Right cardiac atrium (tissue), 5 donors: ENCODE results near the gene HDAC7. TPM values are rescaled to one million over a fixed set of nuclear protein-coding genes. Genes with fewer than 3 reads are reported as not detected.

Source experiments
- ATAC-seq, 2 donors: fragments of 200-7000 bp; cut with Tn5 transposase; one replicate each; pipeline versions ENCODE4 v1.8.0 to v1.9.1; 2020; ENCODE audit warnings: moderate library complexity in 2 of 2, mild to moderate bottlenecking in 1 of 2
- DNase-seq, 3 donors: peaks; one replicate each; pipeline ENCODE4 v3.0.0-alpha.2; 2020
- H3K27ac ChIP-seq: one replicate; pipeline ENCODE4 v1.5.1; 2013; ENCODE audit warnings: mild to moderate bottlenecking, low read length, control low read depth, moderate library complexity
- H3K27me3 ChIP-seq: one replicate; pipeline ENCODE4 v1.6.1; 2013; ENCODE audit not compliant: control insufficient read depth, insufficient read depth
- H3K4me1 ChIP-seq: one replicate; pipeline ENCODE4 v1.6.1; 2013; ENCODE audit warnings: low read length; ENCODE audit not compliant: control insufficient read depth, insufficient read depth
- H3K4me3 ChIP-seq: one replicate; pipeline ENCODE4 v1.5.1; 2013; ENCODE audit warnings: low read length, control low read depth
- H3K9me3 ChIP-seq: one replicate; pipeline ENCODE4 v1.6.1; 2013; ENCODE audit warnings: low read length; ENCODE audit not compliant: control insufficient read depth
- WGBS: extraction: QIAGEN DNeasy Blood & Tissue Kit; methylation state at CpG from one replicate; pipeline ENCODE4 v1.1.7; 2013; 5-methylcytosine and 5-hydroxymethylcytosine counted together
- intact Hi-C, 4 donors: fragments of 100-400 bp; cut with DNase I; formaldehyde crosslinking; loops; one replicate each; pipeline versions ENCODE4 v1.11.0 to v1.14.0; 2022 to 2023
- polyA plus RNA-seq: library from polyadenylated mRNA; stranded (reverse); fragments of 200-250 nt; gene quantifications from one replicate; pipeline ENCODE4 v1.2.3, GENCODE V29; 2013
- total RNA-seq, 4 donors: library from RNA; stranded (reverse); fragmentation: NEBNext Ultra II Directional; extraction: Animal tissue kit (Norgen Biotek cat#: 25700); gene quantifications; one replicate each; pipeline ENCODE4 v1.2.1, GENCODE V29; 2021
- donor health status: healthy with polysubstance abuse.
- donor health status: DM: no; HTN: yes; CAD: no.
- donor health status: DM: no; HTN: no; CAD: no.
- donor health status: DM: no; HTN: yes; CAD: no; lungs with severe emphysema.
- donor health status: DM: yes; HTN: yes; CAD: no.

Gene HDAC7
- total and polyA plus RNA-seq, 5 donors = 38.0 to 60.1 (median 49.7) TPM

DNA sequence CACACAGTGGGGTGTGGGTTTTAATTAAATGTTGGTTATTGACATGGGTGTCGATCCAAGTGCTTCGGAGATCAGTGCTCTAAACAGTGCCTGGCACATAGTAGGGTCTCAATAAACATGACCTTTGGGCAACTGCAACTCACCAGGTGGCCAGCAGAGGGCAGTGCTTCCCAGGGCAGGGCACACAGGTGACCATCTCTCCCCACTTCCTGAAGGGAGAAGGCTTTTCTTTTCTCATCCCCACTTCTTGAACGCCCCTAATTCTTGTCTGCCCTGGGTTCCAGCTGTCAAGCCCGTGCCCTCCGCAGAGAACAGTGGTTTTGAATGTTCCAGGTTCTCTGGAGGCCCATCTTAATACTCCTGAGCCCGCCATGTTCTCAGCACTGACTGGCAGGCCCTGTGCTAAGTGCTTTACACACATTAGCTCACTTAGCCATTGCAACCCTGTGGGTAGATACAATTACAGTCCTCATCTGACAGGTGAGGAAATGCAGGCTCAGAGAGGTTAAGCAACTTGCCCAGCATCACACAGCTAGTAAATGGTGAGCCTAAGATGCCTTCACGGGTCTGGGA lies 77.4 kb downstream of the HDAC7 start:
- no peaks in the 10 kb centered on the region for H3K9me3 ChIP-seq
- DNase-seq (peak in 1 of 3 donors; percentile 75), ATAC-seq (no peak)
- WGBS = 81% methylated on average over 7 of the region's 7 CpGs
- H3K4me1 ChIP-seq = peaks cover 21% of the 10 kb centered on the region
- no peak overlapping the region for H3K4me3 ChIP-seq
- intact Hi-C loops = no loop called here
- no peaks in the 10 kb centered on the region for H3K27me3 ChIP-seq
- H3K27ac ChIP-seq = no peak overlapping the region

DNA sequence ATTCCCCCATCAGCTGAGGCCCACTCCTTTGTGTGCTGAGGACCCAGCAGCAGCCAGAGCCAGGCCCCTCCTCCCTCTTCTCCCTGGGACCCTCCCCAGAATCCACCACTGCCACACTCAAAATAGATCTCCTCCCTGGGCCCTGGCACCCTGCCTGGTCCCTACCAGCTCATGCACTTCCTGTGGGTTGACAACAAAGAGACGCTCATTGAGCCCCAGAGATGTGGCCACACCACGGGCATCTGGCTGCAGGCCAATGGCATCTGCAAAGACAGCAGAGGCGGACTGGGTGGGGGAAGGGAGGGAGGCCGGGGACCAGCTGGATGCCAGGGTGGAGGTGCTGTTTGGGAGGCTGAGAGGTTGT lies 78.4 kb downstream of the HDAC7 start:
- intact Hi-C loops = no loop called here
- 26% methylated on average over 4 of the region's 4 CpGs for WGBS
- DNase-seq = peak; percentile 76 to 93 (median 93)
- Histone ChIP-seq H3K9me3 (no peaks in the 10 kb centered on the region), H3K4me3 (no peak overlapping the region), H3K27ac (peak overlapping the region; percentile 33), H3K4me1 (peaks cover 29% of the 10 kb centered on the region), H3K27me3 (no peaks in the 10 kb centered on the region)
- no peak for ATAC-seq

DNA sequence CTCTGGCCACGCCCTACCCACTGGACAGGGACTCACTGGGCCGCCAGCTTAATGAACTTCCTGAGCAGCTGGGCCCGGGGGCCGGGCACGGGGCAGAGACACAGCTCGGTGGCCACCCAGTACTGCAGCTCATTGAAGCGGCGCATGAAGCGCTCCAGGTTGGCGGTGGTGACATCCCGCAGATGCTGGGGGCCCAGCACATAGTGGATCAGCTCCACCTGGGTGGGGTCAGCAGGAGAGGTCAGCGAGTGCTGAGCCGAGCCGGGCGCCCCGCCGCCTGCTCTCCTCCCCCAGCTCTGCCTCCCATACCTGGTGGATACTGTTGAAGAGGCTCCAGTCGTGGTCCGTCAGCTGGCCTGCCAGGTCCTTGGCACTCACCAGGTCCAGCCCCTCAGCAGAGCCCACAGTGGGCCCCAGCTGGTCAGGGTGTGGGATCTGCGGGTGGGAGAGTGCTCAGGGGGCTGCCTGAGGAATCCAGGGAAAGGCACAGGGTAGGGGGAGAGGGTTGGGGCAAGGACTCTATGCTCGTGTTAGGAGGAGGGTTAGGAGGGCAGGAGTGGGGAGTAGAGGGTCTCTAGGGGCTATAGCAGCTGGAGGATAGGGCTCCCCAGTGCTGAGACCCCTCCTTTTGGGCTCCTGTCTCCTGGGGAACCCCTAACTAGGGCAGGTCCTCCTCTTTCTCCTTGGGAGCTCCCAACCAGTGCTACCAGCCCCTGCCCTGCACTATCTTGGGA lies 78.9 kb downstream of the HDAC7 start:
- intact Hi-C loops = no loop called here
- Histone ChIP-seq H3K27ac (peak overlapping the region; percentile 33), H3K4me3 (no peak overlapping the region), H3K9me3 (no peaks in the 10 kb centered on the region), H3K27me3 (no peaks in the 10 kb centered on the region), H3K4me1 (peaks cover 35% of the 10 kb centered on the region)
- DNase-seq (peak in 2 of 3 donors; percentile 28 to 64), ATAC-seq (no peak)
- WGBS = 68% methylated on average over 21 of the region's 21 CpGs

DNA sequence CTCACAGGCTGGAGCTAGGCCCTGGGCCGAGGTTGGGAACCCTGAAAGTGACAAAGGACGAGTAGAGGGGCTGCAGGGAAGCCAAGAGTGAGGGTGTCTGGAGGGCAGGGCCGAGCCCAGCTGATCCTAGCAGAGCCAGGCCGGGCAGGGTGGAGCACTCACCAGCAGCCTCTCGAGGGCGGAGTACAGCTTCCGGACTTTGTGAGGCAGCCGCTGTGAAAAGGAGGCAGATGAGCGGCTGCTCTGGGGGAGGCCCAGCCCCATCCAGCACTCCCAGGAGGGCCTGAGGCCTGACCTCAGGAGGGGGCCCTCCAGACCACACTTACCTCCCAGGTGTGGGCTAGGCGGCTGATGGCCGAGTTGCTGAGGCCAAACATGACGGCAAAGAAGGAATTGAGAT lies 79.7 kb downstream of the HDAC7 start:
- Histone ChIP-seq H3K27me3 (no peaks in the 10 kb centered on the region), H3K9me3 (no peaks in the 10 kb centered on the region), H3K4me1 (peaks cover 40% of the 10 kb centered on the region), H3K4me3 (no peak overlapping the region), H3K27ac (peak overlapping the region; percentile 4)
- ATAC-seq (peak in 1 of 2 donors; percentile 52), DNase-seq (peak; percentile 73 to 86 (median 77))
- intact Hi-C loops = no loop called here
- 68% methylated on average over 12 of the region's 12 CpGs for WGBS

DNA sequence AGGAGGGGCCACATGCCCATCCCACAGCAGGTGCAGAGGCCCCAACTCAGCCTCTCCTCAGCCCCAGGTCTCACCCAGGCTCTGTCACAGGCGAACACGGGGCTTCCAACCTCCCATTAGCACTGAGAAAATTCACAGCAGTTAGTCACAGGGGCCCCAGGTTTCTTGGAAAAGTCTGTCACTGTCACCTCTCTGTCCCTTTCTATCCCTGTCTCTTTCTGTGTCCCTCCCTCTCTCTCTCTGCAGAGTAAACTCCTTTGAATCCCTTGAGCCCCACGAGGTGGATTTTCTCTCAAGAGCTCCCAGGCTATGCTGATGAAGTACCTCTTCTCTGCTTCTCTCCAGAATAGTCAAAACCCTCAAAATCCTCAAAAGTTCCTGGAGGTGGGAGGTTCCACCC lies 80.4 kb downstream of the HDAC7 start:
- ATAC-seq = no peak
- 80% methylated on average over 3 of the region's 3 CpGs for WGBS
- no peak overlapping the region for H3K27ac ChIP-seq
- DNase-seq = no peak
- no peaks in the 10 kb centered on the region for H3K9me3 ChIP-seq
- H3K27me3 ChIP-seq = no peaks in the 10 kb centered on the region
- H3K4me3 ChIP-seq = no peak overlapping the region
- H3K4me1 ChIP-seq = peaks cover 44% of the 10 kb centered on the region
- intact Hi-C loops = no loop called here

DNA sequence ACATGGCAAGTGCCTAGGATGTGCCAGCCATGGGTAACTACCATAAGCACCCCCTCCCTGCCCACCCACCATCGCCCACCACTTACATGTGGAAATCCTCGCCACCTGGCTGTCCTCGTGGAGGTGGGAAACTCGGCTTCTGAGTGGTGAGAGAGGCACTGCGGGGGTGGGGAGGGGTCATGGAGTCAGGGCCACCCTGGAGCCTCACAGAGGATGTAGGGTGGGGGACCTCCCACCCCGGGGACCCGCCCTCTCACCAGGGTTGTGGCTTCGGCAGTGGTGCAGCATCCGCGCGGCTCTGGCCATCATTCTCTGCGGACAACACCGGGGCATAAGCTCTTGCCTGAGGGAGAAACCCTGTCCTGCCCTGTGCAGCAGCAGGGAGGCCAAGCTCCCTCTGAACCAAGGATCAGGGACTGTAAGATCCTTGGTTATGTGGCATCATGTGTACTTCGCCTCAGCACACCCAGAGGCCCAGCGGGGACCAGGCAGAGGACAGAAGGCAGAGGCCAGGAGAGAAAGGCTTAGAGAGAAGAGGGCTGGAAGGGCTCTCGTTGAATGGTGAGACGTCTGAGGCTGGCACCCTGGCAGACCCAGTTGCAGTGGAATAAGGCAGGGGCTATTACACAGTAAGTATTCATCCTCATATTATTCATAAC lies 81.6 kb downstream of the HDAC7 start:
- peak overlapping the region; percentile 82 for H3K27ac ChIP-seq
- peaks cover 44% of the 10 kb centered on the region for H3K4me1 ChIP-seq
- H3K9me3 ChIP-seq = no peaks in the 10 kb centered on the region
- 75% methylated on average over 17 of the region's 17 CpGs for WGBS
- intact Hi-C loops = no loop called here
- no peak overlapping the region for H3K4me3 ChIP-seq
- no peaks in the 10 kb centered on the region for H3K27me3 ChIP-seq
- ATAC-seq = no peak
- DNase-seq = peak in 2 of 3 donors; percentile 67 to 76

DNA sequence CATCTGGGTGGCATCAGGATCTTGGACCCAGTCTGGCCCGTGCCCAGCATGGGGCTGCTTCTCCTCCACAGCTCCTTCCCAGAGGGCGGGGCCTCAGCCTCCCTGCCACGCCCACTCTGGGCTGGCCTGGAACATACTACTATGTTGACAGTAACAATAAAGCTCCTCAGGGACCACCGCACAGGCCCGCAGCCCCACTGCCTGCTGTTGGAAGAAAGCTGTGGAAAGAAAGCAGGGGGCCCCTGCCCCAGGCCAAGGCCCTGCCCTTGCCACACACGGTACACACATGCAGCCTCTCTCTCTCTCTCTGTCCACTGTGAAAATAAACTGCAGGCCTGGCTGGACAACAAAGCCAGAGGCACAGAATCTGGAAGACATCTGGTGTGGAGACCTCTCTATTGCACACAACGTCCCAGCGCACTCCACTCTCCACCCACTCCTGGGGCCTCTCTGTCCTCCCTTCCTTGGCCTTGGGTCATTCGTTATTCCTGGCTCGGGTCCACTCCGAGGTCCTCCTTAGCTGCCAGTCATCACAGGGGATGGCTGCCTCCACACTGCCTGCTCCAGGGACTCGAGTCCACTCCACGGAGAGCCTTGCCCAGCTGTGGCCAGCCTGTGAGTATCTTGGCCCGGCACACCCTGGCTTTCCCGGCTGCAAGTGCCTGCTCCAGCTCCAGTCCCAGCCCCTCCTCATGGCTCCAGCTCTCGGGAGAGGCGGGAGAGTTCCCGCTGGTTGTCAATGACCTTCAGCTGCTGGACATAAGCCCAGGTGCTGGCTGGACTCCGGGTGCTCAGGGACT lies 82.6 kb downstream of the HDAC7 start:
- ATAC-seq = peak; percentile 87 to 90
- intact Hi-C loops = no loop called here
- Histone ChIP-seq H3K9me3 (no peaks in the 10 kb centered on the region), H3K27me3 (no peaks in the 10 kb centered on the region), H3K4me1 (peaks cover 44% of the 10 kb centered on the region), H3K27ac (peak overlapping the region; percentile 82), H3K4me3 (no peak overlapping the region)
- DNase-seq = peak; percentile 94 to 98 (median 96)
- 17% methylated on average over 19 of the region's 19 CpGs for WGBS

DNA sequence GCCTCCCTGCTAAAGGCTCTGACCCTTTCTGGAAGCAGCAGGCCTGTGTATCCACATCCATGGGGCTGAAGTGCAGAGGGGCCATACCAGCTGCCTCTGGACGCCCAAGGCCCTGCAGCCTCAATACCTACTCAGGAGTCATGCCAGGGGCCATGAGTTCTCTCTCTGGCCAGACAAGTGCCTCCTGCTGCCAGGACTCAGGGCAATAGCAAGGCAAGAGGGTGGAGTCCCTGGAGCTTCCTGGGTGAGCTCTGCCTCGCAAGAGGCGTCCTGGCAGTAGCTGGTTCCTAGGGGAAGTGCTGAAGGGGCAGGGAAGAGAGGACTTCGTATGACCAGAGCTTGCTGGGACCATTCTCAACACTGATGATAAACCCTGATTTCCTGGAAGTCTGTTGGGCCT lies 83.5 kb downstream of the HDAC7 start:
- DNase-seq = peak in 2 of 3 donors; percentile 68 to 79
- WGBS = 37% methylated on average over 4 of the region's 4 CpGs
- H3K9me3 ChIP-seq = no peaks in the 10 kb centered on the region
- no peak for ATAC-seq
- no peaks in the 10 kb centered on the region for H3K27me3 ChIP-seq
- H3K4me1 ChIP-seq = peaks cover 41% of the 10 kb centered on the region
- no peak overlapping the region for H3K4me3 ChIP-seq
- H3K27ac ChIP-seq = peak overlapping the region; percentile 82
- intact Hi-C loops = no loop called here

DNA sequence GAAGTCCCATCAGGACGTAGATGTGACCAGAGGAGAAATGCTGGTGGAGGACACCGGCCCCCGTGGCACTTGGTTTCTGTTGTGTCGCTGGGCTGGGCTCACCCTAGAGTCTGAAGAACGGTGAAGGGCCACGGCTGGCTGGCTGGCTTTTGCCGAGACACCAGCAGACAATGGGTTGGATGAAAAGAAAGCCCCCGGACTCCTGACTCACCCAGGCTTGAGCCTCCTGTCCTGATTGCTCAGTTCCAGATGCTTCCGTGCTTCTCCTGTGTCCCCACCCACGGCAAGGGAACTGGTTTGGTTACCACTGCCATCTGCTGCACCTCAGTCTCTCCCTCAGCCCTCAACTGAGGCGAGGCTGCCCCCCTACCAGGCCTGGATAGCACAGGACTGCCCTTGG lies 84.1 kb downstream of the HDAC7 start:
- intact Hi-C loops = no loop called here
- WGBS = 78% methylated on average over 11 of the region's 11 CpGs
- DNase-seq = no peak
- Histone ChIP-seq H3K4me1 (peaks cover 36% of the 10 kb centered on the region), H3K4me3 (no peak overlapping the region), H3K9me3 (no peaks in the 10 kb centered on the region), H3K27ac (peak overlapping the region; percentile 82), H3K27me3 (no peaks in the 10 kb centered on the region)
- no peak for ATAC-seq

DNA sequence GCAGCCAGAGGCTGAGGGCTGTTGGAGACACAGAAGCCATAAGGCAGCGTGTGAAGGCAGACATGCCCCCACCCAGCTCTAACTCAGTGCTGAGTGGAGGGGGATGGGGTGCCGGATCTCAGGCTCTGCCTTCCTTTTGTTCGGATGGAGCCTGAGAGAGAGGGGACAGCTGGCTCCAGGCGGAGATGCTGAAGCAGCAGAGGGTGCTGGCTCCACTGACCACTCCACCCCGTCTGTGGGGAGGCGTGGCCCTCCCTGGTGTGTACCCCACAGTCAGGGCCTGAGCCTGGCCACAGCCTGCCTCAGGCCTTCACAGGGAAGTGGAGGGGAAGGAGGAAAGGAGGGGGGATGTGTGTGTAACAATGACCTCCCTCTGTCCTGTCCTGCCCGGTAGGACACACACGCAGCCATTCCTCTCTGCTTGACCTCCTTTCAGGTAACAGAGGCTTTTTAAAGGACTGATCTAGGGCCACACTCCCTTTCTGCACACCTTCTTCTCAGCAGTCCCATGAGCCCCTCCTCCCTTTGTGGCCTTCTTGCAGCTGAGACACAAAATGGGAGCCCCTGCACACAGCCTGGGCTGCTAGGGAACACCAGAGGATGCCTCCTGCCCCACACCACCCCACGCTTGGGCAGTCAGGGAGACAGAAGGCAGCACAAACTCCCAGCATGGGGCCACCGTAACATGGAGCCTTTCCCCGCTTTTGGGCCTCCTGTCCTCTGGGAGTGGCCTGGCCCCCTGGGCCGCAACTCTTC lies 84.8 kb downstream of the HDAC7 start:
- ATAC-seq = no peak
- H3K27ac ChIP-seq = peak overlapping the region; percentile 4
- intact Hi-C loops = no loop called here
- DNase-seq = peak in 2 of 3 donors; percentile 80
- H3K27me3 ChIP-seq = no peaks in the 10 kb centered on the region
- H3K4me3 ChIP-seq = no peak overlapping the region
- no peaks in the 10 kb centered on the region for H3K9me3 ChIP-seq
- 51% methylated on average over 12 of the region's 12 CpGs for WGBS
- H3K4me1 ChIP-seq = peaks cover 35% of the 10 kb centered on the region
